HG03571 (cell line): Measurements from ENCODE around the gene MIA.
"Not testable (repeated sequence)": the region's sequence is repeated elsewhere in the genome, so short reads cannot be mapped to it uniquely, and the experiment has no call there.

ENCODE experiments used
- ATAC-seq: cut with Tn5 transposase; IDR thresholded peaks from one replicate; pipeline ENCODE4 v1.9.1; 2021; ENCODE audit not compliant: unreplicated experiment

The MIA gene

GRCh38 chr19:40777937-40778705 lies 2.8 kb downstream of the MIA start, which contains the start of gene RAB4B:
Gene RAB4B (plus strand): TSS chr19:40778247. CDS start chr19:40778376, 129 bp downstream.
- peak; percentile 49 for ATAC-seq

- ATAC-seq: no peak
Observed at GRCh38 chr19:40778706-40779284, 3.5 kb downstream of the MIA start.

- ATAC-seq: no peak
Observed at GRCh38 chr19:40780582-40780981, 5.3 kb downstream of the MIA start.

- ATAC-seq: no peak
Observed at GRCh38 chr19:40781140-40781539, 5.8 kb downstream of the MIA start.

GRCh38 chr19:40783711-40784110 lies 8.4 kb downstream of the MIA start:
- no peak for ATAC-seq

- ATAC-seq: not testable (repeated sequence)
Observed at GRCh38 chr19:40784146-40784545, 8.8 kb downstream of the MIA start.

- no peak for ATAC-seq
Observed at GRCh38 chr19:40785526-40785925, 10.2 kb downstream of the MIA start.

- no peak for ATAC-seq
Observed at GRCh38 chr19:40786060-40787037, 11.0 kb downstream of the MIA start.

- no peak for ATAC-seq
Observed at GRCh38 chr19:40791349-40791748, 16.0 kb downstream of the MIA start.

- ATAC-seq: no peak
Observed at GRCh38 chr19:40791996-40792395, 16.7 kb downstream of the MIA start.

GRCh38 chr19:40797166-40797962 lies 22.0 kb downstream of the MIA start:
- no peak for ATAC-seq

- ATAC-seq: no peak
Observed at GRCh38 chr19:40797963-40798682, 22.8 kb downstream of the MIA start.

GRCh38 chr19:40798683-40799557 lies 23.6 kb downstream of the MIA start, which contains the start of gene EGLN2:
Gene EGLN2 (plus strand): TSS chr19:40799191. CDS start chr19:40800573, 1,382 bp downstream.
- peak; percentile 68 for ATAC-seq

GRCh38 chr19:40799558-40800338 lies 24.4 kb downstream of the MIA start:
- ATAC-seq: no peak

- no peak for ATAC-seq
Observed at GRCh38 chr19:40800339-40800996, 25.1 kb downstream of the MIA start.

- no peak for ATAC-seq
Observed at GRCh38 chr19:40800997-40801377, 25.7 kb downstream of the MIA start.

- no peak for ATAC-seq
Observed at GRCh38 chr19:40801426-40802299, 26.3 kb downstream of the MIA start.
